ACHN (cell line): Measurements from ENCODE around the gene OBP2B.
"Not testable (repeated sequence)": the region's sequence is repeated elsewhere in the genome, so short reads cannot be mapped to it uniquely, and the experiment has no call there.

Experiments used
- DNase-seq: peaks from one replicate; pipeline ENCODE4 v3.0.0-alpha.2; 2015
- in situ Hi-C: cut with HindIII; loops from 2 replicates; pipeline ENCODE4 v1.10.0; 2017; ENCODE audit warnings: low sequenced_read_pairs, low pct_ligation_motif_present, low pct_unique_long_range_greater_than_20kb

The OBP2B gene

DNA sequence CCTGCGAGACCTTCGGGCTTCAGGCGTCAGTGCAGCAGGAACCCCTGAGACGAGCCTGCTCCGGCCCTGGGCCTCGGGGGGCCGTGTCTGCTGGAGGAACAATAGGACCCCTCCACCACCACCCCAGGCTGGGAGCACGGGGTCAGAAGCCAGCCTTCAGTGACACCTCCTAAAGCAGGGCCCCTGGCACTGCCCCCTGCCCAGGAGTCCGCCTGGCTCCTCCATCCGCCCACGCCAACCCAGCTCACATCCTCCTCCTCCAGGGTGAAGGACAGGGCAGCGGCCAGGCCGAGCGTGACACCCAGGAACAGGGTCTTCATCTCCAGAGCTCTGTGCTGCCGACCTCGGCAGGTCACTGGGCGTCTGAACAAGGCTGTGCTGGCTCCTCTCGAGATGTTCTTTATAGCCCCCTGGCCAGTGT lies at the start of gene OBP2B:
Gene OBP2B, minus strand, starts transcription at position 371 of the 421 bp plus-strand sequence. Its CDS starts 51 bp downstream, at position 320.
- in situ Hi-C loops, DNase-seq: not testable (repeated sequence)

- DNase-seq, result no peak
- in situ Hi-C loops, result no loop called here
These were observed 49.3 kb upstream of the OBP2B start for GRCh38 chr9:133258061-133259015.

- no peak for DNase-seq
- in situ Hi-C loops, result no loop called here
These were observed 48.5 kb upstream of the OBP2B start for GRCh38 chr9:133257465-133257956.

DNA sequence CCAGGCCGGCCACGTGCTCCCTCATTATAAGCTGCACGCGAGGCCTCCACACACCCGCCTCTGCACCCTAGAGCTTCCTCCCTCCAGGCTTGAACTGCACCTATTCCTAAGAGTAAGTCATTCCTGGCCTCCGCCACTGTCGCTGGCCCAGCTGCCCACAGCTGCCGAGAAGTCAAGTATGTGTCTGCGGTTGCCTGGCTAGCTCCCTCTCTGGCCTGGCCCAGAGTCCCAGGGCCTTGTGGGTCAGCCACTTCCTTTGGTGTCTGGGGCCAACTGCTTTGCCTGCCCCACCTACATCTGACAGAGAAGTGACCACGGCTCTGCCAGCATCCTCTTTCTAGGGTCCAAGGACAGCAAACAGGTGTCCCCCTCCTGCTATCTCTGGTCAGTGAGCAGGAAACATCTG lies 47.6 kb upstream of the OBP2B start:
- in situ Hi-C loops, result no loop called here
- no peak for DNase-seq

DNA sequence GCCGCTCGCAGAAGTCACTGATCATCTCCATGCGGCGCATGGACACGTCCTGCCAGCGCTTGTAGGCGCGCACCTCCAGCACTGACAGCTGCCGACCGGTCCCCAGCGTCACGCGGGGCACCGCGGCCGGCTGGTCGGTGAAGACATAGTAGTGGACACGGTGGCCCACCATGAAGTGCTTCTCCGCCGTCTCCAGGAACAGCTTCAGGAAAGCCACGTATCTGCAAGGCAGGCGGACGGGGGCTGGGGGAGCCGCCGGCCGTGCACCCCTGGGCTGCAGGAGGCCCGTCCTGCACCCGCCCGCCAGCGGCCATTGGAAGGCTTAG lies 47.0 kb upstream of the OBP2B start:
- in situ Hi-C loops, result no loop called here

DNA sequence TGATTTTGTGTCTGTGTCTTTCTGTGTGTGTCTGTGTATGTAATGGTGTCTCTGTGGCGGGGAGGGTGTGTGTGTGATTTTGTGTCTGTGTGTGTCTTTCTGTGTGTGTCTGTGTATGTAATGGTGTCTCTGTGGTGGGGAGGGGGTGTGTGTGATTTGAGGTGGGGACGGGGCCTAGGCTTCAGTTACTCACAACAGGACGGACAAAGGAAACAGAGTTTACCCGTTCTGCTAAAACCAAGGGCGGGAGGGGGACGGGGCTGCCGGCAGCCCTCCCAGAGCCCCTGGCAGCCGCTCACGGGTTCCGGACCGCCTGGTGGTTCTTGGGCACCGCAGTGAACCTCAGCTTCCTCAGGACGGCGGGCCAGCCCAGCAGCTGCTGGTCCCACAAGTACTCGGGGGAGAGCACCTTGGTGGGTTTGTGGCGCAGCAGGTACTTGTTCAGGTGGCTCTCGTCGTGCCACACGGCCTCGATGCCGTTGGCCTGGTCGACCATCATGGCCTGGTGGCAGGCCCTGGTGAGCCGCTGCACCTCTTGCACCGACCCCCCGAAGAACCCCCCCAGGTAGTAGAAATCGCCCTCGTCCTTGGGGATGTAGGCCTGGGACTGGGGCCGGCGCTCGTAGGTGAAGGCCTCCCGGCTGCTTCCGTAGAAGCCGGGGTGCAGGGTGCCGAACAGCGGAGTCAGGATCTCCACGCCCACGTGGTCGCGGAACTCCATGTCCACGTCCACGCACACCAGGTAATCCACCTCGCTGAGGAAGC lies 46.5 kb upstream of the OBP2B start:
- DNase-seq, result no peak
- in situ Hi-C loops, result no loop called here

More for the DNA sequence above, 47.0 kb upstream of the OBP2B start:
- no peak for DNase-seq

DNA sequence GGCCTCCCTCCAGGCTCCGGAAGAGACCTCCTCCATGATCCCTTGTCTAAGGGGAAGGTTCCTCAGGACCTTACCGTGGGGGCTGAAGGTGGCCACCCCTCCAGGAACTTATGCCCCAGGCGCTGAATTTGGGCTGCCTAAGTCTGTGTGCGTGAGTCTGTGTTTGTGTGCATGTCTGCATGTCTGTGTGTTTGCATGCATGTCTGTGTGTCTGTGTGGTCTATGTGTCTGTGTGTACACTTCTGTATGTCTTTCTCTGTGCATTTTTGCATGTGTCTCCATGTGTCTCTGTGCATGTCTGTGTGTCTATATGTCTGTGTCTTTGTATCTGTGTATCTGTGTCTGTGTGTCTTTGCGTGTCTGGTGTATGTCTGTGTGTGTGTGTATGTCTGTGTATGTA lies 45.4 kb upstream of the OBP2B start:
- in situ Hi-C loops, result no loop called here
- DNase-seq, result no peak

- in situ Hi-C loops, result no loop called here
- no peak for DNase-seq
These were observed 44.2 kb upstream of the OBP2B start for GRCh38 chr9:133253268-133253667.

DNA sequence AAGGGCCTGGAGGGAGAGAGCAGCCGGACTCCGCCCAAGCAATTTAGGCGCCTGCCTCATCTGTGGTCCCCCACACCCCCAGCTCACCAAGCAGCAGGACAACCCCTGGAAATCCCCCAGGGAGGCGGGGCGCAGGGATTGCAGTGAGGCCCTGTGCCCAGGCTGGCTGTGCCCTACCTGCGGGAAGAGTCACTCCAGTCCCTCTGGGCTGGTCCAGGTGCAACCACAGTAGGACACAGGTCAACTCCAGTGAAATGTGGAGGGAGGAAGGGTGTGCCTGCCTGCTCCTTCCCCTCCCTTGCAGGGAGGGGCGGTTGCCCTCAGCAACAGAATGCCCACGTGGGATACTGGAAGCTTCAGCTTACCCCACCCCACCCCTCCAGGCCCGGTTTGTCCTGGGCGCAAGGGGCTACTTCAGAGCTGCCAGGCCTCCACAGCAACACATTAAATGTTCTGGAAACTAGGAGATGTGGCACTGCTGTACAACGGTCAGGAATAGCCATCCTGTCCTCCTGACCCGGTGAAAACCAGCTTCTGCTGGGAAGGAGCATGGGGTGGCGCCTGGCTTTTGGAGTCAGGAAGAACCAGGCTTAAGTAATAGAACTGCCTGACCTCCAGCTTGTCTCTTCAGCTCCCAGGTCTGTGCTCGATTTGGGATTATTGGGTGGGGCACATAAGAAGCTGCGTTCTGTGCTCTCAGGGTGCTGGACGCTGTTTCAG lies 43.4 kb upstream of the OBP2B start:
- no peak for DNase-seq
- in situ Hi-C loops, result no loop called here

DNA sequence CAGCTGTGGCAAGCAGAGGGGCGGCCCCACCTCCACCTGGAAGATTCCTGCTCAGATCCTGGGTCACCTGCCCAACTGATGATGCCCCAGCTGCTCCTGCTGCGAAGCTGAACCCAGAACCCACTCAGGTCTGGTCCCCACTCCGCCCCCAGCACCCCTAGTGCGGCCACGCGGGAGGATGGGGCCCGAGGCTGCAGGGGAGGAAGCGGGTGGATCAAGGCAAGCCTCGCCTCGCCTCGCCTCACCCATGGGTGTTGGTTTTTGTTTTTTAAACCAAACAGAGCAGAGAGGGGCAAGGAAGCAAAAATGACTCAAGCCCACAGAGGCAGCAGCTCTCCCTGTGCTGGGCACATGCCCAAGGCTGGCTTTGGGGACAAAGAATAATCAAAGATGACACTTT lies 42.7 kb upstream of the OBP2B start:
- no peak for DNase-seq
- in situ Hi-C loops, result no loop called here

DNA sequence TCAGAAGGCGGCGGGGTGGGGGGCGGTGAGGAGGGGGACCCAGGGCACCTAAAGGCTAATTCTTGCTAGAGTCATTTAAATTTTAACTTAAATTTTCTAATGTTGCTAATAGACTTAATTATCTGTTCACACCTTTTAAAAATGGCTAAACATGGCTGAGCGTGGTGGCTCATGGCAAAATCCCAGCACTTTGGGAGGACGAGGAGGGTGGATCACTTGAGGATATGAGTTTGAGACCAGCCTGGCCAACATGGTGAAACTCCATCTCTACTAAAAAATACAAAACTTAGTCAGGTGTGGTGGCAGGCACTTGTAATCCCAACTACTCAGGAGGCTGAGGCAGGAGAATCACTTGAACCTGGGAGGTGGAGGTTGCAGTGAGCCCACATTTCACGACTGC lies 42.2 kb upstream of the OBP2B start:
- DNase-seq, in situ Hi-C loops: not testable (repeated sequence)

- DNase-seq, result no peak
- in situ Hi-C loops, result no loop called here
These were observed 41.7 kb upstream of the OBP2B start for GRCh38 chr9:133250741-133251170.

- in situ Hi-C loops, result no loop called here
- no peak for DNase-seq
These were observed 40.3 kb upstream of the OBP2B start for GRCh38 chr9:133249337-133249736.

GRCh38 chr9:133248726-133249295 lies 39.8 kb upstream of the OBP2B start:
- in situ Hi-C loops, result no loop called here
- DNase-seq, result no peak

- in situ Hi-C loops, result no loop called here
- no peak for DNase-seq
These were observed 38.6 kb upstream of the OBP2B start for GRCh38 chr9:133247632-133248031.

DNA sequence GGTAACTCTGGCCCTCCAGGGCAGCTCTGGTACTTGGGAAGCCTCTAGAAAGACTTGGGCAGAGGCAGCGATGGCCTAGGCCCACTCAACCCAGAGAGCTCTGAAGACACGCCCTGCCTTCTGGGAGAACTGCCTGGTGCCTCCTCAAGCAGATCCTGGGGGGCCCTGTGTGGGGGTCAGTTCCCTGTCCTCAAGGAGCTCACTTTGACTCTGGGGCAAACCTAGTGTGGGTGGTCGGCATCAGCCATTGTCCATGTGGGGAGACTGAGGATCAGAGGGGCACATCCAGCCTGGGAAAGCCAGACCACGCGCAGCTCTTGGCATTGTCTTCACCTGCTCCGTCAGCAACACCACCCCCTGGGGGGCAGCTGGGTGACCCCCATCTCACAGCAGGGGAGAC lies 37.9 kb upstream of the OBP2B start:
- in situ Hi-C loops, result no loop called here
- no peak for DNase-seq

DNA sequence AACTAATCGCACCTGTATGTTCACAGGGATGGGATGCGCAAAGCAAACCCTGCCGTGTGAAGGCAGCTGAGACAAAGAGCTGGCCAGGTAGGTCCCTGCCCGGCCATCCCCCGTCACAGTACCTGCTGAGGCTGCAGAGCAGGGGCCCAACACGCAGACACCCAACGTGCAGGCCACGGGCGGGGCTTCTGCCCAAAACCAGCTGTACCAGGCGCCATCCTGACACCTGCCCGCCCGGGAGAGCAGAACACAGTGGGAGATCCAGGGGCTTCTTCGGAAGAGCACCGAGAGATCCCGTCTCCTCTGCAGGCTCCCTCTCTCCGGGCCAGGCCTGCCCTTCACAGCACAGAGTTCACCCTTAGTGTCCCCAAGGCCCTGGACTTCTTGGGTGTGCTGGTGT lies 37.5 kb upstream of the OBP2B start:
- in situ Hi-C loops, result no loop called here
- DNase-seq, result no peak

DNA sequence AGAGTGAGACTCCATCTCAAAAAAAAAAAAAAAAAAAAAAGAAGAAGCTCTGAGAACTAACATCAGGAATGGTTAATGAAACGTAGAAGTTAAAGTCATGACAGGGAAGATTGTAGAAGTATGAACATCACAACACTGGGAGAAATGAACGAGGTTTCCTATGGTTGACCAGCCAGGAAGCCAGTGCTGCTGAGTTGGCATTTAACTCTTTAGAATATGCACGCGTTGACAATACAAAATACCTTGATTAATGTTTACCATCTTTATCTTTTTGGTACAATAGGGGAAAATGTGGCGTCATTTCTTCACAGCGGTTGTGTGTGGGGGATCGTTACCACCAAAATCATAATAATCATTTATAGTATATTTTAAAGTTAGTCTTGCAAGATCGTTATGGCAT lies 33.9 kb upstream of the OBP2B start:
- in situ Hi-C loops, result no loop called here
- no peak for DNase-seq

DNA sequence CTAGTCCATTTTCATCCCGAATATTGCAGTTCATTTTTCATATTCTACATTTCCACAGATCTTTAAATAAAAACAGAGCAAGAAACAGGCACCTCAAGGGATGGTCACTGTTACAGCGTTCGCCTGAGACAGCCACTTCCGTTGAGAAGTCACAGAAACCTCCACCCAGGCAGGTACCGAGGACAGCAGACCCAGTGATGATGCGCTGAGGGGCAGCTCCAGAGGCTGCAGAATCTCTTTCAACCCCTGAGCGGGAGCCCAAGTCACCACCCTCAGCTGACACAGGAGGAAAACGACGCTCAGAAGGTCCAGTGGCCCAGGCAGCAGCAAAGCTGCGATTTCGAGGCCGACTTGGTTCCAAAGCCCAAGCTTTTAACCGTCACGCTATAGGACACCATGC lies 33.2 kb upstream of the OBP2B start:
- DNase-seq, result no peak
- in situ Hi-C loops, result no loop called here
